NCI-H2107 treated with DMSO at 0.1 percent for 48 hours (cell line): ENCODE measurements around the gene TRIM64.
"Not testable (repeated sequence)": the region's sequence is repeated elsewhere in the genome, so short reads cannot be mapped to it uniquely, and the experiment has no call there.

Experiments used
- DNase-seq: peaks from one replicate; lab custom pipeline; 2025; ENCODE audit not compliant: unreplicated experiment; lab: John Stamatoyannopoulos, UW

Gene TRIM64

GRCh38 chr11:89965737-89966136, at the start of gene TRIM64:
Gene TRIM64 (plus strand): TSS chr11:89966037. CDS start chr11:89968504, 2,467 bp downstream.
- DNase-seq = not testable (repeated sequence)

GRCh38 chr11:89922195-89922660, 43.6 kb upstream of the TRIM64 start, which contains the start of gene TRIM49D1:
Gene TRIM49D1 (minus strand): TSS chr11:89922245. CDS start chr11:89917710, 4,535 bp downstream.
- DNase-seq = no peak

- not testable (repeated sequence) for DNase-seq
Measured at GRCh38 chr11:89923764-89924163, 42.1 kb upstream of the TRIM64 start, which contains the start of gene TRIM49D2. Gene TRIM49D2 (plus strand): TSS chr11:89924064. CDS start chr11:89926762, 2,698 bp downstream.

GRCh38 chr11:89960833-89961232, 5.0 kb upstream of the TRIM64 start:
- not testable (repeated sequence) for DNase-seq
